HG03457 (cell line): Measurements from ENCODE around the gene TLK2.
"Not testable (repeated sequence)": the region's sequence is repeated elsewhere in the genome, so short reads cannot be mapped to it uniquely, and the experiment has no call there.

Experiments
- ATAC-seq: cut with Tn5 transposase; IDR thresholded peaks from one replicate; pipeline ENCODE4 v1.9.1; 2021; ENCODE audit warnings: moderate number of reproducible peaks; ENCODE audit not compliant: unreplicated experiment

TLK2 gene

DNA sequence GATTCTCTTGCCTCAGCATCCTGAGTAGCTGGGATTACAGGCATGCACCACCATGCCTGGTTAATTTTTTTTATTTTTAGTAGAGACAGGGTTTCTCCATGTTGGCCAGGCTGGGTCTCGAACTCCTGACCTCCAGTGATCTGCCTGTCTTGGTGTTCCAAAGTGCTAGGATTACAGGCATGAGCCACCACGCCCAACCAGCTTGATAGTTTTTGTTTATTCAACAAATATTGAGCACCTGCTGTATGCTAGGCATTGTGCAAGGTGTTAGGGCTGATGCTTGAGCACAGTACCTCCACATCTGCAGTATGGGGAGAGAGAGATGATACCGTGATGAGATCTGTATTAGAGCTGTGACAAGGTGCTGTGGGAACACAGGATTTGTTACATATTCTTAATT is 3.9 kb downstream of the TLK2 start:
- not testable (repeated sequence) for ATAC-seq

DNA sequence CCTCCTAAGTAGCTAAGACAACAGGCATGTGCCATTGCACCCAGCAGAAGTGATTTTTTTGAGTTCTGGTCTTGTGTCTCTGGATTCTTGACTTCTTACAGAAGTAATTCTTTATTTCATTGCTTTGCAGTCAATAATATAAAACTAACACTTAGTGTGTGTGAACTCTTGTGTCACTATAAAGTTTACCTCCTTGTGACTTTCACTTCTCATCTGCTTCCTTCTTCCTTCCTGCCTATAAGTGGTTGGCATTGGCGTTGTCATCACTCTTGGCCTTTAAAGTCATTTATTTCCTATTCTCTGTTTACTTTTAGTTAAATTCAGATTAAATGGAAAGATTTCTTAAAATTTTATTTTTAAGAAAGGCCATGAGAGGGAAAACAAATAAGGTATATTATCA is 12.4 kb downstream of the TLK2 start:
- not testable (repeated sequence) for ATAC-seq

DNA sequence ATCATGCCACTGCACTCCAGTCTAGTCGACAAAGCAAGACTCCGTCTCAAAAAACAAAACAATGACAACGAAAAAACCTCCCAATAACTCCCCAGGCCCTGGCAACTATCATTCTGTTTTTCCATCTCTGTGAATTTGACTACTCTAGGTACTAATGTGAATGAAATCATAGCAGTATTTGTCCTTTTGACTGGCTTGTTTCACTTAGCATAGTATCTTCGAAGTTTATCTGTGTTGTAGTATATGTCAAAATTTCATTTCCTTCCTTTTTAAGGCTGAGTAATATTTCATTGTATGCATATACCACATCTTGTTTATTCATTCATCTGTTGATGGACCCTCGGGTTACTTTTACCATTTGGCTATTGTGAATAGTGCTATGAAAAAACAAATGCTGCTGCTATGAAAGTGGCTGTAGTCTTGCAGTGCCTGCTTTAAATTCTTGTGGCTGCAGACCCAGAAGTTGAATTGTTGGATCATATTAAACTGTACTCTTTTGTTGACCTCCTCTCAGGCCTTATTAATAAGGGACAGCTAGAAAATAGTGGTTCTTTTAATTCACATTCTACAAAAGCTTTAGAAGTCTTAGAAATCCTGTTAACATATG is 14.5 kb downstream of the TLK2 start:
- not testable (repeated sequence) for ATAC-seq

DNA sequence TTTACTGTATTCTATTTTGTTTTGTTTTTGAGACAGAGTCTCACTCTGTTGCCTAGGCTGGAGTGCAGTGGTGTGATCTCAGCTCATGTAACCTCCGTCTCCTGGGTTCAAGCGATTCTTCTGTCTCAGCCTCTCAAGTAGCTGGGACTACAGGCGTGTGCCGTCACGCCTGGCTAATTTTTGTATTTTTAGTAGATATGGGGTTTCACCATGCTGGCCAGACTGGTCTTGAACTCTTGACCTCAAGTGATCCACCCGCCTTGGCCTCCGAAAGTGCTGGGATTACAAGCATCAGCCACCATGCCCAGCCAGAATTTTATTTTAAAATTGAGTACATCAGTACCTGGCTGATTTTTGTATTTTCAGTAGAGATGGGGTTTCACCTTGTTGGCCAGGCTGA is 15.4 kb downstream of the TLK2 start:
- ATAC-seq = not testable (repeated sequence)

DNA sequence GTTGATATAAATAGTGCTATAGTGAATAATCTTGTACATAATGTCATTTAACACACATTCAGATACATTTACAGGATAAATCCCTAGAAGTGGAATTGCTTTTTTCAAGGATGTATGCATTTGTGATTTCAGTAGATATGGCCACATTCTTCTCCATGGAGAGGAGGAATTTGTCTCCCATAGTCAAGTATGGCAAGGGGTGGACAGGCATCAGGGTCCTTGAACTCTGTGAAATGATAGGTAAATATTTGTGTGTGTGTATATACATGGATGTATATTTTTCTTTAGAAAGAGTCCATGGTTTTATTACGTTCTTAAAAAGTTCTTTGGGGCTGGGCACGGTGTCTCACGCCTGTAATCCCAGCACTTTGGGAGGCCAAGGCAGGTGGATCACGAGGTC is 17.7 kb downstream of the TLK2 start:
- ATAC-seq = not testable (repeated sequence)

DNA sequence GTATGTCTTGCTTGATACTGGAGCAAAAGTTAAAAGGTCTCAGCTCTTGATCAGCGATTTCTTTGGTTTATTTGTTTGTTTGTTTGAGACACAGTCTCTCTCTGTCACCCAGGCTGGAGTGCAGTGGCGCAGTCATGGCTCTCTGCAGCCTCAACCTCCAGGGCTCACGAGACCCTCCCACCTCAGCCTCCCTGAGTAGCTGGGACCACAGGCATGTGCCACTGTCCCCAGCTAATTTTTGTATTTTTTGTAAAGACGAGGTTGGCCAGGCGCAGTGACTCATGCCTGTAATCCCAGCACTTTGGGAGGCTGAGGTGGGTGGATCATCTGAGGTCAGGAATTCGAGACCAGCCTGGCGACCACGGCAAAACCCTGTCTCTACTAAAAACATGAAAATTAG is 20.2 kb downstream of the TLK2 start:
- not testable (repeated sequence) for ATAC-seq

DNA sequence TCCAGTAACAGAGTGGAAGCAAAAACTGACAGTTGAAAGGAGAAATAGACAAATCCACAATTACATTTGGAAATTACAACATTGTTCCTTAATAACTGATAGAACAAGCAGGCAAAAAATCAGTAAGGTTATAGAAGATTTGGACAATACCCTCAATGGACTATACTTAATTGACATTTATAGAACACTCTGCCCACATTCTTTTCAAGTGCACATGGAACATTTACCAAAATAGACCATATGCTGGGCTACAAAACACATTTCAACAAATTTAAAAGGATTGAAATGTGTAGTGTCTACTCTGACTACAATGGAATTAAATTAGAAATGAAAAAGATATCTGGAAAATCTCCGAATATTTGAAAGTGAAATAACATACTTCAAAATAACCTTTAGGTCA is 21.8 kb downstream of the TLK2 start:
- not testable (repeated sequence) for ATAC-seq

DNA sequence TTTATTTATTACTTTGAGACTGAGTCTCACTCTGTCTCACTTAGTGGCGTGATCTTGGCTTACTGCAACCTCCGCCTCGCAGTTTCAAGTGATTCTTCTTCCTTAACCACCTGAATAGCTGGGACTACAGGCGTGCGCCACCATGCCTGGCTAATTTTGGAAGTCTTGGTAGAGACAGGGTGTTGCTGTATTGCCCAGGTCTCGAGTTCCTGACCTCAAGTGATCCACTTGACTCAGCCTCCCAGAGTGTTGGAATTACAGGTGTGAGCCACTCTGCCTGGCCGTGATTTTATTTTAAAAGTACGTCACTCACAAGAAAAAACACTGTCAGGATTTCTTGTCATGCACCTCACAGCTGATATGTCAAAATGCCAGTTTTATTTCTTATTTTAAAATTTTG is 26.2 kb downstream of the TLK2 start:
- not testable (repeated sequence) for ATAC-seq

DNA sequence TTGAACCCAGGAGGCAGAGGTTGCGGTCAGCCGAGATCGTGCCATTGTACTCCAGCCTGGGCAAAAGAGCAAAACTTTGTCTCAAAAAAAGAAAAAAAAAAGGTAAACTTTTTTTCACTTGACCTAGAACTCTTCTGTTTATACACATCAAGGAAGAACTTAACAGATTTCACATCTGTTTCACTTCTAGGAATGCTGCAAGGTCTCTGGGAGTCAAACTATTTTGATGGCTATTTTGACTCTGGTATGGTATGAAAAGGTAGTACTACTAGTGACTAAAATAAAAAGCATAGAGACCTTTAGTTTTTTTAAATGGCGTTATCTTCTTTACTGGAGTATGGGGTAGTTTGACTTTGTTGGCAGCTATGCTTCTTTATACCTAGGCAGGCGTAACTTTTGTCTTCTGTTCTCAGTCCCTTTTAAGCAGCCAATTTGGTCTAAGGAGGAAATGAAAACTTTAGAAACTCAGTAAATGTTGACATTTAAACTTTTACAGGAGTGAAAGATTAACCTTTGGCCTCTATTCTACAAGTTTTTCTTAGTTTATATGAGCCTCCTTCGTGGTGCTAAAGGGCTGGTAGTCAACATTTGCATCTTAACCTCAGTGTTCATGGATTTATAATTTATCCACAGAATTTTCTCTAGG is 28.7 kb downstream of the TLK2 start:
- not testable (repeated sequence) for ATAC-seq

DNA sequence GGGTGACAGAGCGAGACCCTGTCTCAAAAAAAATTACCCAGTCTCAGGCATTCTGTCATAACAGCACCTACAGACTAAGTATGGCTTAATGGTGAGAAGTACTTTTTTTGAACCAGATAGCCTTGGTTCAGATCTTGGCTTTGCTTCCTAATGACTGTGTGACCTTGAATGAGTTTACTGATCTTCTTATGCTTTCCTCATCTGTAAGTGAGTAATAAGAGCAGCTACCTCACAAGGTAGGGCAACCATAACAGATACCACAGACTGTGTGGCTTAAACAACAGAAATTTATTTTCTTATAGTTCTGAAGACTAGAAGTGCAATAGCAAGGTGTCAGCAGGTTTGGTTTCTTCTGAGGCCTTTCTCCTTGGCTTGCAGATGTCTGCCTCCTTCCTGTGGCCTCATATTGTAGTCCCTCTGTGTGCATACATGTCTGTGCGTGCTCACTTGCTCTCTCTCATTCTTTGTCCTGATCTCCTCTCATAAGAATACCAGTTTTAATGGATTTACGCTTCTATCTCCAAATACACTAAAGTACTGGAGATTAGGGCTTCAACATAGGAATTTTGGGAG is 31.7 kb downstream of the TLK2 start:
- ATAC-seq = not testable (repeated sequence)

DNA sequence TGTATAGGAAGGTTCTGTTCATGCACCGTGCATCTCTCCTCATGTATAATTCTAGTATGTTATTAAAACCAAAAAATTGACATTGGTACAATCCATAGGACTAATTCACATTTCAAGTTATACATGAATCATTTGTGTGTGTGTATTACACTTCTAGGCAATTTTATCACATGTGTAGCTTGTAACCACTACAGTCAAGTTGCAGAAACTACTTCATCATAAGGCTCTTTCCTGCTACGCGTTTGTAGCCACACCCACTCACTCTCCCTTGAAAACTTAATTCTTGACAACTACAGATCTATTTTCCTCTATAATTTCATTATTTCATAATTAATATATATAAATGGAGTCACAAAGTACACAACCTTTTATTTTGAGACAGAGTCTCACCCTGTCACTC is 32.4 kb downstream of the TLK2 start:
- not testable (repeated sequence) for ATAC-seq

DNA sequence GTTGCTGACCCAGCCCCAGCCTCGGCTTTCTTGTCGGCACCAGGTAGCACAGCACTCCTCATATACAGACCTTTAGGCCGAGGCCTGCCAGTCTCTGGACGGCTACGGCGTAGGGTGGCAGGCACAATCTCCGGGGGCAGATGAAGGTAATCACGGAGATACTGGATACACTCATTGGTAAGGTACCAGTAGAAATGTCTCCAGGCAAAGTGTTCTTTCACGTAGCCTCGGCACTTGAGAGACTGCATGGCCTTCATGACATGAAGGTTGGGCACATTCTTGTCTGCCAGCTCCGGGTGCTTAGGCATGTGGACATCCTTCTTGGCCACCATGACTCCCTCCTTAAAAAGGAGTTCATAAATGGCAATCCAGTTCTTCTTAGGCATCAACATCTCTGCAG is 37.8 kb downstream of the TLK2 start:
- ATAC-seq = not testable (repeated sequence)

DNA sequence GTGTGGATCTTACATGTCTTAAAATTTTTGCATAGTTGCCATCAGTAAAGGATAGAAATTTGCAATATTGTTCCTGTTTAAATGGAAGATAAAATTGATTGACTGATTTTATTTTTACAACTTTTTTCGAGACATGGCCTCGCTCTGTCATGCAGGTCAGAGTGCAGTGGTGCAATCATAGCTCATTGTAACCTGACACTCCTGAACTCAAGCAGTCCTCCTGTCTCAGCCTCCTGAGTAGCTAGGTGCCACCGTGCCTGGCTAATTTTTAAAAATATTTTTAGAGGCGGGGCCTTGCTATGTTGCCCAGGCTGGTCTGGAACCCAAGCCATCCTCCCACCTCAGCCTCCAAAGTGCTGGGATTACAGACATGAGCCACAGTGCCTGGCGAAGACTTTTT is 42.7 kb downstream of the TLK2 start:
- not testable (repeated sequence) for ATAC-seq

DNA sequence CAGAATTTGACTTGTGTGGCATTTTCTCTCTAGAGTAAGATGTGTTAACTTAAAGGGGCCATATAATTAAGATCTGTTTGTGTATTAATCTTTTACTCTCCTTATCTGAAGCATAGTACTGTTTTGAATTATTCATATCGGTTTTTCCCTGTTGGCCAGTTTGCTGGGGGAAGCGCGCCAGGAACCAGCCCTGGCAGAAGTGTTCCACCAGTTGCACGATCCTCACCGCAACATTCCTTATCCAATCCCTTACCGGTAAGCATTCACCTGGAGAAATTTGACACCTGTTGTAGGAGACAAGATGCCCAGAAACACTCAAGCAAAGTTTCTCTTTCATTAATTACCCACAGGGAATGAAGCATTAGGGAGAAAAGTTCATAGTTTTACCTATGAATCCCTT is 45.5 kb downstream of the TLK2 start:
- ATAC-seq = not testable (repeated sequence)

DNA sequence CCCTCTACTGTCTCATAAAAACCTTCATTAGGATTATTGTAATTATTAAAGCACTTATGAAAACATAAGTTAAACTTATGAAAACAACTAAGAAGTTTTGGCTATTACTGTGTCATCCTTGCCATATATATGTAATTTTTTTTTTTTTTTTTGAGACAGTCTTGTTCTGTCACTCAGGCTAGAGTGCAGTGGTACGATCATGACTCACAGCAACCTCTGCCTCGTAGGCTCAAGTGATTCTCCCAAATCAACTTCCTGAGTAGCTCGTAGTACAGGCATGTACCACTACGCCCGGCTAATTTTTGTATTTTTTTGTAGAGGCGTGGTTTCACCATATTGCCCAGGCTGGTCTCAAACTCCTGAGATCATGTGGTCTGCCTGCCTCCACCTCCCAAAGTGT is 46.7 kb downstream of the TLK2 start:
- ATAC-seq = not testable (repeated sequence)

DNA sequence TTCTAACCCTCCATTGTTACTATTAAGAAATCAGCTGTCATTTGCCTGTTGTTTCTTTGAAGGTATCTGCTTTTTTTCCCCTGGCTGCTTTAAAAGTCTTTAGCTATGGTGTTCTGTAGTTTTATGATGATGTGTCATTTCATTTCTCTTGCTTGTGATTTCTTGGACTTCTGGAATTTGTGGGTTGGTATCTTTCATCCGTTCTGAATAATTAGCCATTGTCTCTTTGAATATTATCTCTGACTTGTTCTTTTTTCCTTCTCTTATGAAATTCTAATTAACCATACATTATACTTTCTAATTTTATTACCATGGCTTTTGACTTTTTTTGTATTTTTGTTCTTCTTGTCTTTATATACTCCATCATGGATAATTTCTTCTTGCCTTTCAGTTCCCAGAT is 52.3 kb downstream of the TLK2 start:
- ATAC-seq = not testable (repeated sequence)

DNA sequence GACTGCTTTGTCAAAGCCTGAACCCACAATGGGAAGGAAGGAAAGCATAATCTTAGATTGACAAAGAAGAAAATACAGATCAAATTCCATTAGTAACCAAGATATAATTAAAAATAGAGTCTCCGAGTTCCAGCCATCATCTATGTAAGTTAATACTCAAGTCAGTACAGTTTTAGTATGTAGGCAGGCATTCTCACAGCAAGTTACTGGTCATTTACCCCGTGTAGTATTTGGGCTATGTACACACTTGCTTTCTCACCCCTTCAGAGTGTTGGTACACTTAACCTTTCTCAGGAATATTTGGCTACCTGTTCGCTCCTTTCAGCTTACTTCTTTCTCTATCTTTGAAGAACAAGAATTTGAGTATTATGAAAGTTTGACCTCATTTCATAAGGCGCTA is 57.9 kb downstream of the TLK2 start:
- not testable (repeated sequence) for ATAC-seq

DNA sequence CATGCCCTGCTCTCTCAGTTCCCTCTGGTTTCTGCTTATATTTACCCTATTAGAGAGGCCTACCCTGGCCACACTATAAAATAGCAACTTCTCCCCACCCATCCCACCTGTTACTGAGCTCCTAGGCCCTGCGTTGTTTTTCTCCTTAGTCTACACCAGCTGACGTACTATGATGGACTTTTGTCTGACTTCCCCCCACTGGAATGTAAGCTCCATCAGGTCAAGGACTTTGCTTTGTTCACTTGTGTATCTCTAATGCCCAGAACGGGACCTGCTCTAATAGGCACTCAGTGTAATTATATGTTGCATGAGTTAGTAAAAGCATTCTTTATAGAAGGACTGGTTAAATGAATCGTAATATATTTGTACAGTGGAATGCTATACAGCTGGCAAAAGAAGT is 62.4 kb downstream of the TLK2 start:
- not testable (repeated sequence) for ATAC-seq

DNA sequence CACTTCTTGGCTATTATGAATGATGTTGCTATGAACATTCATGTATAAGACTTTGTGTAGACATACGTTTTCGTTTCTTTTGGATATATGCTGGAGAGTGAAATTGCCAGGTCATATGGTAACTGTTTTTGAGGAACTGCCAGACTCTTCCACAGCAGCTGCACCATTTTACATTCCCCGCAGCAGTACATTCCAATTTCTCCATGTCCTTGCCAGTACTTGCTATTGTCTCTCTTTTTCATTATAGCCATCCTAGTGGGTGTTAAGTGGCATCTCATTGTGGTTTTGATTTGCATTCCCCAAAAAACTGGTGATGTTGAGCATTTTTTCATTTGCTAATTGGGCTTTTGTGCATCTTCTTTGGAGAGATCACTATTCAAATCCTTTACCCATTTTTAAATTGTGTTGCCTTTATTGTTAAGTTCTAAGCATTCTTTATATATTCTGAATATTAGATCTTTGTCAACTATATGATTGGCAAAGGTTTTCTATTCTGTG is 64.7 kb downstream of the TLK2 start:
- ATAC-seq = not testable (repeated sequence)

DNA sequence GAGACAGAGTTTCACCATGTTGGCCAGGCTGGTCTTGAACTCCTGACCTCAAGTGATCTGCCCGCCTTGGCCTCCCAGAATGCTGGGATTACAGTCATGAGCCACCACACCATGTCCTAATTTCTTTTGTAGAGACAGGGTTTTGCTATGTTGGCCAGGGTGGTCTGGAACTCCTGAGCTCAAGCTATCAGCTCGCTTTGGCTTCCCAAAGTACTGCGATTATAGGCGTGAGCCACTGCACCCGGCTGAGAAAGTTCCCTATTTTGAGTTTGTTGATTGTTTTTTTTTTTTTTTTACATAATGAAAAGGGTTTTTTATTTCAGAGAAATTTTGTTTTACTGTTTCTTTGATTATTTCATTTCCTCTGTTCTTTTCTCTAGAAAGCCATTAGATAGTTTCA is 67.4 kb downstream of the TLK2 start:
- not testable (repeated sequence) for ATAC-seq

DNA sequence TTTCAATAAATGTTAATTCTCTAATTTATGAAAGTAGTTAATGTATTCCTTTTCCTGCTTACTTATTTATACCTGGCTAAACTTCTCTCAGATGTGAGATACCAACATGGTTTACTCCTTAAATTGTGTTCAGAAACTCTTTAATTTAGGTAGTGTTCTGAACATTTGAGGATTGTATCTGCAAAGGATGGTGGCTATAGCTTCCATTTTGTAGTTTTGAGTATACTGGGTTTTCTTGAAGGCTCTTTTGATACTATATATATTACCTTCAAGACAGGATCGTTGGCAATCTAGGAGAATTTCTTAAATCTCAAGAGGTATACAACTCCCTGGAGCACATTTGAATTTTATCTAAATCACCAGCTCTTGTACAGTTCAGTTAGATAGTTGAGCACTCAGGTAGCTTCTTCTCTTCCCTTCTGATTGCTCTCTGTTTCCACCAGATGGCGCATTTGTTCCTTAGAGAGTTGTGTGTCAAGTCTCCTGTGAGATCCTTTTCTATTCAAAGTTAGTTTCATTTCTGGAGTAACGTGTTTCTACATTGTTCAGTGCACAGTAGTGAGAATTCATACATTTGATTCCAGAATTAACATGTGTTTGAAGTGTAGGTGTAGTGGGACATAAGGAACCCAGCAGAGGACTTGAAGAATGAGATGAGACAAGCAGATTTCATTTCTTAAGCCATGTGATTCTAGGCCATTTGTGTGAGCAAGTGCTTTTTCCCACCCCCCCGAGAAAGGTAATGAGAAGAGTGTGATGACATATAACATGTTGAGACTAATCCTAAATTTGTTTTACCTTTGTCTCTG is 74.4 kb downstream of the TLK2 start:
- peak; percentile 66 for ATAC-seq
